Measurements from ENCODE around the gene C4orf50. TPM values are rescaled to one million over a fixed set of nuclear protein-coding genes. Genes with fewer than 3 reads are reported as not detected.

Gene C4orf50
- total and polyA plus RNA-seq, 2 of the 13 experiments (the other 11 are each of a cell fraction or from before 2014, with no cell fraction given) = not detected

DNA sequence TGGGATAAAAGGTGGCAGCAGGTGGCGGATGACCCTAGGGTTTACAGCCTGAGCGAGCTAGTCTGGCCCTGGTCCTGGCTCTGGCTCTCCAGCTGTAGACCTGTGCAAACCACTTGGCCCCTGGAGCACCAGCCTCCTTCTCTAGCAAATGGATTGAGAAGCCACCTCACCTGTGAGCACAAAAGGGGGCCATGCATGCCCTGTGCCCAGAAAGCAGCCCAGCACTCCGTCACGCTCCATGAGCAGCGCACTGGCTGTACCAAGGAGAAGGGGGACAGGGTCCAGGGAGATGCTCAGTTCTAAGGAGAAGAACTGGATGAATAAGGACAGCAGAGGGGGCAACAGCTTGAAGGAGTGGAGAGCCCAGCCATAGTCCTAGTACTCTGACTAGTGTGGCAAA is 46.9 kb upstream of the C4orf50 start:
- H4K20me1 ChIP-seq (ENCODE audit: insufficient read depth, low read length) = no peaks in the 10 kb centered on the region
- intact Hi-C loops (cut with micrococcal nuclease; ENCODE audit: unreplicated experiment) = no loop called here
- no peaks in the 10 kb centered on the region for H3K36me3 ChIP-seq (replicated peaks in 1 of 2; ENCODE audit: control insufficient read depth in 1 of 2, insufficient read depth in 2 of 2, low read length in 2 of 2)
- DNase-seq (ENCODE audit: low spot score) (no peak), ATAC-seq (no peak), FAIRE-seq (no peak)
- H2AFZ ChIP-seq (ENCODE audit: low read length) = no peak overlapping the region
- no TSS peak for BruUV-seq (replicated peaks)
- no peak overlapping the region for H3K4me2 ChIP-seq (ENCODE audit: low read depth, low read length)
- no peaks in the 10 kb centered on the region for H3K79me2 ChIP-seq (ENCODE audit: insufficient read depth, low read length)
- no peak overlapping the region for H3K27ac ChIP-seq (ENCODE audit: extremely low read length, insufficient read depth, low read length)
- 18% methylated on average over 5 of the region's 5 CpGs for WGBS (ENCODE audit: low lambda C conversion rate)
- TF ChIP-seq, protein P1, sequence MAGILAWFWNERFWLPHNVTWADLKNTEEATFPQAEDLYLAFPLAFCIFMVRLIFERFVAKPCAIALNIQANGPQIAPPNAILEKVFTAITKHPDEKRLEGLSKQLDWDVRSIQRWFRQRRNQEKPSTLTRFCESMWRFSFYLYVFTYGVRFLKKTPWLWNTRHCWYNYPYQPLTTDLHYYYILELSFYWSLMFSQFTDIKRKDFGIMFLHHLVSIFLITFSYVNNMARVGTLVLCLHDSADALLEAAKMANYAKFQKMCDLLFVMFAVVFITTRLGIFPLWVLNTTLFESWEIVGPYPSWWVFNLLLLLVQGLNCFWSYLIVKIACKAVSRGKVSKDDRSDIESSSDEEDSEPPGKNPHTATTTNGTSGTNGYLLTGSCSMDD (CRISPR knock-in tag; IDR thresholded peaks at IDR 0.05) = no peak
- no peak overlapping the region for H3K4me3 ChIP-seq (replicated peaks in 1 of 3; ENCODE audit: insufficient read depth in 1 of 3, low read depth in 2 of 3, low read length in 3 of 3)
- in situ Hi-C loops (cut with HindIII; ENCODE audit: extremely low pct_ligation_motif_present, low pct_unique_long_range_greater_than_20kb) = no loop called here
- ChIA-PET CTCF (ENCODE audit: low intra/inter-chr PET ratio, low total read pairs) (no interaction called here), POLR2A (no interaction called here)
- no peak overlapping the region for H3K9ac ChIP-seq (ENCODE audit: insufficient read depth, low read depth, low read length)
- H3K27me3 ChIP-seq (ENCODE audit: control insufficient read depth in 1 of 2, insufficient read depth in 2 of 2, low read length in 2 of 2) = peaks cover 0 to 22% of the 10 kb centered on the region in 2 experiments; a peak in 4 of 5 replicates
- H3K4me1 ChIP-seq (ENCODE audit: insufficient read depth, low read length) = no peaks in the 10 kb centered on the region
- peaks cover 11% of the 10 kb centered on the region; the same call in 1 of the 2 replicates for H3K9me3 ChIP-seq (ENCODE audit: low read length)

DNA sequence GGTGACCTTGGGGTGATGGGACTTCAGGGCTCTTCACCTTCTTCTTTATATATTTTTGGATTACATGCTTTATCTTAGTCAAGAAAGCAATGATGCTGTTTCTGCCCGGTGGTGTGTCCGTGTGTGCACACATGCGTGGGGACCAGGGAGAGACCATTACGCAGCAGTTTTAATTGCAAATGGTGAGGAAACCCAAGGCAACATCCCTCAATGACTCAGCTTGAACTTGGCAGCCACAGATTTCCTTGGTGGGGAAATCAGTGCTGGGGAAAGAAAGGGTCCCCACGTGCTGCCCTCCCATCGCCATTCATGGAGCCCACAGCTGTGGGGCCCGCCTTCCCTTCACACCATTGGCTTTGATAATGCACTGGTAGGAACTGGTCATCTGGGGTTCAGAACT is 46.2 kb upstream of the C4orf50 start:
- Histone ChIP-seq H3K4me3 (replicated peaks in 1 of 3; ENCODE audit: insufficient read depth in 1 of 3, low read depth in 2 of 3, low read length in 3 of 3) (no peak overlapping the region), H3K4me2 (ENCODE audit: low read depth, low read length) (no peak overlapping the region), H3K36me3 (replicated peaks in 1 of 2; ENCODE audit: control insufficient read depth in 1 of 2, insufficient read depth in 2 of 2, low read length in 2 of 2) (no peaks in the 10 kb centered on the region), H3K27me3 (ENCODE audit: control insufficient read depth in 1 of 2, insufficient read depth in 2 of 2, low read length in 2 of 2) (peaks cover 0 to 19% of the 10 kb centered on the region in 2 experiments; a peak in 3 of 5 replicates), H3K79me2 (ENCODE audit: insufficient read depth, low read length) (no peaks in the 10 kb centered on the region), H3K9me3 (ENCODE audit: low read length) (peaks cover 19% of the 10 kb centered on the region), H3K4me1 (ENCODE audit: insufficient read depth, low read length) (no peaks in the 10 kb centered on the region), H2AFZ (ENCODE audit: low read length) (no peak overlapping the region), H3K9ac (ENCODE audit: insufficient read depth, low read depth, low read length) (no peak overlapping the region), H3K27ac (ENCODE audit: extremely low read length, insufficient read depth, low read length) (no peak overlapping the region), H4K20me1 (ENCODE audit: insufficient read depth, low read length) (no peaks in the 10 kb centered on the region)
- BruUV-seq (replicated peaks) = no TSS peak
- ChIA-PET CTCF (ENCODE audit: low intra/inter-chr PET ratio, low total read pairs) (no interaction called here), POLR2A (no interaction called here)
- intact Hi-C loops (cut with micrococcal nuclease; ENCODE audit: unreplicated experiment) = no loop called here
- WGBS (ENCODE audit: low lambda C conversion rate) = 33% methylated on average over 7 of the region's 7 CpGs
- FAIRE-seq (no peak), ATAC-seq (no peak), DNase-seq (ENCODE audit: low spot score) (no peak)
- in situ Hi-C loops (cut with HindIII; ENCODE audit: extremely low pct_ligation_motif_present, low pct_unique_long_range_greater_than_20kb) = no loop called here
- TF ChIP-seq, protein P2, sequence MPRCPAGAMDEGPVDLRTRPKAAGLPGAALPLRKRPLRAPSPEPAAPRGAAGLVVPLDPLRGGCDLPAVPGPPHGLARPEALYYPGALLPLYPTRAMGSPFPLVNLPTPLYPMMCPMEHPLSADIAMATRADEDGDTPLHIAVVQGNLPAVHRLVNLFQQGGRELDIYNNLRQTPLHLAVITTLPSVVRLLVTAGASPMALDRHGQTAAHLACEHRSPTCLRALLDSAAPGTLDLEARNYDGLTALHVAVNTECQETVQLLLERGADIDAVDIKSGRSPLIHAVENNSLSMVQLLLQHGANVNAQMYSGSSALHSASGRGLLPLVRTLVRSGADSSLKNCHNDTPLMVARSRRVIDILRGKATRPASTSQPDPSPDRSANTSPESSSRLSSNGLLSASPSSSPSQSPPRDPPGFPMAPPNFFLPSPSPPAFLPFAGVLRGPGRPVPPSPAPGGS (CRISPR knock-in tag; IDR thresholded peaks at IDR 0.05) = no peak
- TF ChIP-seq POLR2A (IDR thresholded peaks at IDR 0.05; ENCODE audit: insufficient read depth in 1 of 2, low read depth in 2 of 2, low read length in 2 of 2) (no peak), XRCC5 (optimal IDR thresholded peaks at IDR 0.05; ENCODE audit: low read length) (no peak), THYN1 (CRISPR knock-in tag; IDR thresholded peaks at IDR 0.05; ENCODE audit: borderline replicate concordance, low read depth) (no peak), BHLHE40 (IDR thresholded peaks at IDR 0.05; ENCODE audit: low read length) (no peak), KDM1A (CRISPR knock-in tag; IDR thresholded peaks at IDR 0.05) (no peak), PRMT3 (CRISPR knock-in tag; IDR thresholded peaks at IDR 0.05; ENCODE audit: borderline replicate concordance, low read depth) (no peak), ZFP90 (CRISPR knock-in tag; IDR thresholded peaks at IDR 0.05; ENCODE audit: borderline replicate concordance) (no peak), DNMT3B (CRISPR knock-in tag; conservative IDR thresholded peaks at IDR 0.05) (no peak), ZNF670 (CRISPR knock-in tag; IDR thresholded peaks at IDR 0.05; ENCODE audit: borderline replicate concordance) (no peak)
- TF ChIP-seq, protein P3, sequence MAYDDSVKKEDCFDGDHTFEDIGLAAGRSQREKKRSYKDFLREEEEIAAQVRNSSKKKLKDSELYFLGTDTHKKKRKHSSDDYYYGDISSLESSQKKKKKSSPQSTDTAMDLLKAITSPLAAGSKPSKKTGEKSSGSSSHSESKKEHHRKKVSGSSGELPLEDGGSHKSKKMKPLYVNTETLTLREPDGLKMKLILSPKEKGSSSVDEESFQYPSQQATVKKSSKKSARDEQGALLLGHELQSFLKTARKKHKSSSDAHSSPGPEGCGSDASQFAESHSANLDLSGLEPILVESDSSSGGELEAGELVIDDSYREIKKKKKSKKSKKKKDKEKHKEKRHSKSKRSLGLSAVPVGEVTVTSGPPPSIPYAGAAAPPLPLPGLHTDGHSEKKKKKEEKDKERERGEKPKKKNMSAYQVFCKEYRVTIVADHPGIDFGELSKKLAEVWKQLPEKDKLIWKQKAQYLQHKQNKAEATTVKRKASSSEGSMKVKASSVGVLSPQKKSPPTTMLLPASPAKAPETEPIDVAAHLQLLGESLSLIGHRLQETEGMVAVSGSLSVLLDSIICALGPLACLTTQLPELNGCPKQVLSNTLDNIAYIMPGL (CRISPR knock-in tag; IDR thresholded peaks at IDR 0.05; ENCODE audit: borderline replicate concordance in 1 of 2, low read depth in 1 of 2) = no peak
- TF ChIP-seq, protein P4, sequence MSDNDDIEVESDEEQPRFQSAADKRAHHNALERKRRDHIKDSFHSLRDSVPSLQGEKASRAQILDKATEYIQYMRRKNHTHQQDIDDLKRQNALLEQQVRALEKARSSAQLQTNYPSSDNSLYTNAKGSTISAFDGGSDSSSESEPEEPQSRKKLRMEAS (IDR thresholded peaks at IDR 0.05) = no peak
- TF ChIP-seq, protein P5, sequence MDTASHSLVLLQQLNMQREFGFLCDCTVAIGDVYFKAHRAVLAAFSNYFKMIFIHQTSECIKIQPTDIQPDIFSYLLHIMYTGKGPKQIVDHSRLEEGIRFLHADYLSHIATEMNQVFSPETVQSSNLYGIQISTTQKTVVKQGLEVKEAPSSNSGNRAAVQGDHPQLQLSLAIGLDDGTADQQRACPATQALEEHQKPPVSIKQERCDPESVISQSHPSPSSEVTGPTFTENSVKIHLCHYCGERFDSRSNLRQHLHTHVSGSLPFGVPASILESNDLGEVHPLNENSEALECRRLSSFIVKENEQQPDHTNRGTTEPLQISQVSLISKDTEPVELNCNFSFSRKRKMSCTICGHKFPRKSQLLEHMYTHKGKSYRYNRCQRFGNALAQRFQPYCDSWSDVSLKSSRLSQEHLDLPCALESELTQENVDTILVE (CRISPR knock-in tag; IDR thresholded peaks at IDR 0.05) = no peak

Measured in HepG2 (cell line).